ENCODE results near the gene LDLRAD3.

Gene LDLRAD3

DNA sequence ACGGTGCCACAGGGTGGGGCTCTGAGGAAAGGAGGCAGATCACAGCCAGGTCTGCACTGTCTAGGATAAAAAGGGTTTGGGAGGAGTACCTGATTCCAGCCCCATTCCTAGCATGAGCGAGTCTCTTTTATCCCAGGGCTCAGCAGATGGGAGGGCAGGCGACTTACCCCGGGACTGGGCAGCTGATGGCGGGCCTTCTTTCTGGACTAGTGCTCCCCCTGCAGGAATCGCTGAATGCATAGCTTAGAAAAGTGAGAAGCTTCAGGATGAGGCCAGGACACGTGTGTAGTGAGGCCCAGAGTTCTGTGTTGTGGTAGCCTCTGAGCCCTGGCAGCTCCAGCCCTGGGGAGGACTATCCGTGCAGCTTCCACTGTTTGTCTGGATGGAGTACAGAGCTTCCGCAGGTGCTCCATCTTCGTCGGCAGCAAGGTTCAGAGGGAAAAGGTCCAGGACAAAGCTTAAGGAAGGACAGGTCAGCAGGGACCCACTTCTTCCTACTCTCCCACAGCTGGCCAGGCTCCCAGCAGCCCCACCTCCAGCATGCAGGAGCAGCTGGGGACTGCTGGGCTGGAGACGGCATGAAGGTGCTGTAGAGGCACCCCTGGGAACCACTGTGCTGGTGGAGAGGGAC is 315.0 kb downstream of the LDLRAD3 start:
- peak; percentile 44 for TF ChIP-seq CTCF (IDR thresholded peaks at IDR 0.05)
- H3K4me3 ChIP-seq = no peak overlapping the region
- DNase-seq (ENCODE audit: low spot score) = no peak

GRCh38 chr11:36261094-36261493 is 317.2 kb downstream of the LDLRAD3 start:
- DNase-seq (ENCODE audit: low spot score) = no peak
- H3K4me3 ChIP-seq = no peak overlapping the region
- H3K27ac ChIP-seq = no peak overlapping the region
- TF ChIP-seq CTCF (IDR thresholded peaks at IDR 0.05) = no peak

More for the DNA sequence above, 315.0 kb downstream of the LDLRAD3 start:
- H3K27ac ChIP-seq = no peak overlapping the region

DNA sequence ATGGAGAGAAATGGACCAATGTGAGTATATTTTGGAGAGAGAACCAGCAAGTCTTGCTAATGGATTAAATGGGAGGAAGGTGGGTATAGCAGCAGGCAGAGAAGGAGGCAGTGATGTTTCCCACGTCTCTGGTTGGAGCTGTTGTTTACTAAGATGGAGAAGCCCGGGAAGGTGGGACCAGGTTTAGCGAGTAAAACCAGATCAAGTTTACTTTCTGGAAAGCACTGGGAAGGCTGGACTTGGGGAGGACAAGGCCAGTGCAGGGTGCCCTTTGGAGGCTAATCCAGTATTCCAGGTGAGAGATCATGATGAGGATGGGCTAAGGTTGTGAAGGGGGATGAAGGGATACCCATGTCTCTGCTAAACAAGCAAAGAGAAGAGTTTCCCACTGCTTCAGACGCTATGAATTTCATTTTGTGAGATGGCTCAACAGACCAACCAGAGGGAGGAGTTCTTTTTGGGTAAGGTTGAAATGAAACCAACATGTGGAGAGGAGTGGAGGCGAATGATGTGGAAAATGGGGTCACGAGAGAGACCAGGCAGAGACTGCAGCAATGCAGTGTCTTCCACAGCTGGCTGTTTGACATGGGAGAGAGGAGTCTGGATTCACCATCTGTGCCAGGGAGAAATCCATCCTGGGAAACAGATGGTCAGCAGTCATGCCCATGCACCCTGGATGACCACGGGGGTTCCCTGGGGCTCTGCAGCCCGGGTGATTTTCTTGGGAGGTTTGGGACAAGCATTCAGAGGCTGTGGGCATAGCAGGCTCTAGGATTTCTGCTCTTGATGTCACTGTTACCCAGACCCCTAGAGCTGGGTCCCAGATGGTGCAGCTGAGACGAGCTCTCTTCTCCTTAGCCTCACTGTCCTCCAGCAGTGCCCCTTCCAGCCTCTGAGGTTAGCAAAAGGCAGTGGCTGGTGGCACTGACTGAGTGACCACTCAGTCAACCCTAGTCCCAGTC is 320.4 kb downstream of the LDLRAD3 start:
- no peak for DNase-seq (ENCODE audit: low spot score)
- H3K4me3 ChIP-seq = no peak overlapping the region
- no peak for TF ChIP-seq CTCF (IDR thresholded peaks at IDR 0.05)
- H3K27ac ChIP-seq = no peak overlapping the region

DNA sequence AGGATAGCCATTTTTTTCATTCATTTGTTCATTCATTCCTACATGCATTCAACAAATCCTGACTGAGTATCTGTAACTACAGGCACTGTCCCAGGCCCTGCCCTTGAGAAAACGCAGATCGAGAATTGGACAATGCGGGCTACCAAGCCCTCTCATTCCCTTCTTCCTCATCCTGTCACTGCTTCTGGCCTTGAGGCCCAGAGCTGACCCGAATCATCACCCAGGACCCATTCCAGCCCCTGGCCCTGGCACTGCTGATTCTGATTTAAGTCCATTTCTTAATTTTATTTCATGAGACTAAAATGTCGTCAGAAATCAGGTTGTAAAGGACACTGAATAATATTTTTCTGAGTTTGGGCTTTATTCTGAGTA is 321.1 kb downstream of the LDLRAD3 start:
- no peak overlapping the region for H3K4me3 ChIP-seq
- no peak for DNase-seq (ENCODE audit: low spot score)
- no peak overlapping the region for H3K27ac ChIP-seq
- TF ChIP-seq CTCF (IDR thresholded peaks at IDR 0.05) = no peak

DNA sequence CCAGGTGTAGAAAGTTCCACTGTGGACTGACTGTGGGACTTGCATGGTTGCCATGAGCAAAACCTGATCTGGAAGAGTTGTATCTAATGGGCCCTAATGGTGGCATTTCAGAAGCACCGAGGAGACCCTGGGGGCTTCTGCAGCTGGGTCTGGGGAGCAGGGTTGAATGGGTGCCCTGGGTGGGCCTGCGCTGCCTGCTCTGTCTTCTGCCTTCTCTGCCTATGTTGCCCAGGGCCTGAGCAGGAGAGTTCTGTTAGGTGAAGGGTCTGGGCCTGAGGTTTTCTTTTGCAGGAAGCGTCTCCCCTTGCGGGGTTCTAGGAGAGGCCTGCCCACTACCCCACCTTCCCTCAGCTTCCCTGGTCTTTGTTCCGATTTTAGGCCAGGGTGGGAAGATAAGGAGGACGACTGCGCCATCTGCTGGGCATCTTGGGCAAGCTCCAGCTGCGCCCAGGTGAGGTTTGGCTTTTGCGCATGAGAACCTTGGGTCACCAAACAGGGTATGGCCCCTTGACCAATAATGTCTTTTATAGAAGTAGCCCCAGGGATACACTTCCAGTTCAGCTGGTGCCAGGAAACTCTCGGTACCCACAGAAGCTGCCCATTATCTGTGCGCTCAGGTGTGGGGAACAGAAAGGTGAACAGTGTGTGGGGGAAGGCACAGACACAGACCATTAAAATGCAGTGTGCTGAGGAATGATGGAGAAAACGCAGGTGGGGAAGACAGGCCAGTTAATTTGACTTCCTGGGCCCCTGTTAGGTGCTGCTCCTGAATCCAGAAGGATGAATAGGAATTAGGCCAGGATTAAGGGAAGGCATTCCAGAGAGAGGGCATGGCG is 322.1 kb downstream of the LDLRAD3 start:
- no peak for DNase-seq (ENCODE audit: low spot score)

GRCh38 chr11:36266767-36267166 is 322.9 kb downstream of the LDLRAD3 start:
- TF ChIP-seq CTCF (IDR thresholded peaks at IDR 0.05) = no peak
- DNase-seq (ENCODE audit: low spot score) = no peak
- H3K4me3 ChIP-seq = no peak overlapping the region
- H3K27ac ChIP-seq = no peak overlapping the region

More for the DNA sequence above, 322.1 kb downstream of the LDLRAD3 start:
- Histone ChIP-seq H3K27ac (no peak overlapping the region), H3K4me3 (no peak overlapping the region)
- peak; percentile 58 for TF ChIP-seq CTCF (IDR thresholded peaks at IDR 0.05)
